Testis (tissue), 2 donors: ENCODE measurements around the gene IL1RL1.

ENCODE experiments used
- POLR2A ChIP-seq: fragments of 450-650 bp; IDR thresholded peaks from one replicate; pipeline ENCODE4 v1.6.1; 2017; ENCODE audit warnings: antibody characterized with exemption, mild to moderate bottlenecking, moderate library complexity
- TF ChIP-seq, protein P1 (sequence below), 3 experiments: fragments of 450-650 bp in 2 of 3; fragments of 200-600 bp in 1 of 3; sonication (generic) in 1 of 3; IDR thresholded peaks; one replicate each; pipeline ENCODE4 v1.5.1; 2016 to 2019; ENCODE audit warnings: antibody characterized with exemption in 3 of 3, mild to moderate bottlenecking in 2 of 3, moderate library complexity in 1 of 3

DNA sequence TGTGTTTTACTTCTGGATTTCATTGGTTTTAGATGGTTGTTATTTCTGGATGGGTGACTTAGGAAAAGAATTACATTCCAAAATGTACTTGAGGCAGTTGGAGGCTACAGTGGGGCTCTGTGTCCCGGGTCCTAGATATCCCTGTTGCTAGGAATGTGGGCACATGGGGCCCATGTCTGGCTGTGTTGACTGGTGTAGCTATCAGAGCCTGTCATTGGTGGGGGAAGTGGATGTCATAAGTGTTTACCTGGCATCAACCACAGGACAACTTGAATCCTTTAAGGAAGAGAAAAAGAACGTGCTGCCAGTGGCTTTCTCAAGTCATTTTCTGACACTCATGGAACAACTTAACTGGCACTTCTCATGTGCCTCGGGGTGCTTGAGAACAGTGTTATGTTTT, 74.6 kb downstream of the IL1RL1 start:
- TF ChIP-seq, protein P1, sequence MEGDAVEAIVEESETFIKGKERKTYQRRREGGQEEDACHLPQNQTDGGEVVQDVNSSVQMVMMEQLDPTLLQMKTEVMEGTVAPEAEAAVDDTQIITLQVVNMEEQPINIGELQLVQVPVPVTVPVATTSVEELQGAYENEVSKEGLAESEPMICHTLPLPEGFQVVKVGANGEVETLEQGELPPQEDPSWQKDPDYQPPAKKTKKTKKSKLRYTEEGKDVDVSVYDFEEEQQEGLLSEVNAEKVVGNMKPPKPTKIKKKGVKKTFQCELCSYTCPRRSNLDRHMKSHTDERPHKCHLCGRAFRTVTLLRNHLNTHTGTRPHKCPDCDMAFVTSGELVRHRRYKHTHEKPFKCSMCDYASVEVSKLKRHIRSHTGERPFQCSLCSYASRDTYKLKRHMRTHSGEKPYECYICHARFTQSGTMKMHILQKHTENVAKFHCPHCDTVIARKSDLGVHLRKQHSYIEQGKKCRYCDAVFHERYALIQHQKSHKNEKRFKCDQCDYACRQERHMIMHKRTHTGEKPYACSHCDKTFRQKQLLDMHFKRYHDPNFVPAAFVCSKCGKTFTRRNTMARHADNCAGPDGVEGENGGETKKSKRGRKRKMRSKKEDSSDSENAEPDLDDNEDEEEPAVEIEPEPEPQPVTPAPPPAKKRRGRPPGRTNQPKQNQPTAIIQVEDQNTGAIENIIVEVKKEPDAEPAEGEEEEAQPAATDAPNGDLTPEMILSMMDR (IDR thresholded peaks at IDR 0.05) = no peak
- TF ChIP-seq POLR2A = no peak
